ENCODE data around the gene LRFN2. TPM values are rescaled to one million over a fixed set of nuclear protein-coding genes. Genes with fewer than 3 reads are reported as not detected.

Gene LRFN2
- total RNA-seq, 1 donor from 2014 or later = not detected

DNA sequence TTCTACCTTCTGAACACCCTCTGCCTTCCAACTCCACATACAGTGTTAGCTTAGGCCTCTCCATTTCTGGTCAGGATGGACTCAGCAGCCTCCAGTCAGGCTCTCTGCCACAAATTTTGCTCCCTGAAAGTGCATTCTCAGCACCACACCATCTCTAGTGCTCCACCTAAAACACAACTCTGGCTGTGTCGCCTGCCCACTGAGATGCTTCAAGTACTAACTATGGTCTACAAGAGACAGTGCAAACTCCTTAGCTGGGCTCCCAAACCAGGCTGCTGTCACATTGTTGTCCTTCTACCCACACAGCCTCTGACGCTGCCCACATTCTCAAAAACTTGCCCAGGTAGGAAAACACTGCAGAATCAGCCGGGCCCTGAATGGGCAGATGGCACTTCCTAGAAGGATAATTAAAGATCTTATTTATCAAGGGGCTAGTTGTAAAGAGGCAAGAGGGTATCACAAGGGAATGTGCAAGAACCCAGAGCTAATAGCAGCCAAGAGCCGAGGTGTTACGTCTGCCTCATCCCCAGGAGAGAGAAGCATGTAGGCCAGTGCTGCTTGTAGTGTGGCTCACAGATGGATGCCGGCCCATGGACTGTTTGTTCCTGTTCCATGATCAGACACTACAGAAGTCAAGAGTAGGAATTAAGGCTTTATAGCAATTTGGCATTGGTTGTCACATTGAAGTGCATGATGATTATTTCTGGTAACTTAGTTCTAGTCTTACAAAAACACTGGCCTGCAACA lies 189.7 kb downstream of the LRFN2 start:
- no peak for DNase-seq
- intact Hi-C loops (cut with DNase I) = no loop called here

DNA sequence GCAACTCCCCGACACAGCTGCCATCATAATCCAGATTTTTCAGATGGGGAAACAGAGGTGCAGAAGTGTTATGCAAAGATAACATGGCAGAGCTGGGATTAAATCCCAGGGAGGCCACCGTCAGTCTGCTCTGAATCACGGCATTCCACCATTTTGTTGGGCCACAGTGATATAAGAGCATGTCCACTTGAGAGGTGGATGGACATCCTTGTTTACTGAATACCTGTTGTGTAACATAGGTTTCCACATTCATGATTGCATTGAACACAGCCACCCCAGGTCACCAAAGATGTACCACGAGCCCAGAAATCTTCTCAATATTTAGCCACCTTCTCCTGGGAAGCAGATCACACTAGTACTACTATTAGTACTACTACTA lies 191.5 kb downstream of the LRFN2 start:
- ATAC-seq (ENCODE audit: poor library complexity) = no peak
- intact Hi-C loops (cut with DNase I) = no loop called here
- DNase-seq = no peak

More for the DNA sequence above, 189.7 kb downstream of the LRFN2 start:
- no peak for ATAC-seq (ENCODE audit: poor library complexity)

DNA sequence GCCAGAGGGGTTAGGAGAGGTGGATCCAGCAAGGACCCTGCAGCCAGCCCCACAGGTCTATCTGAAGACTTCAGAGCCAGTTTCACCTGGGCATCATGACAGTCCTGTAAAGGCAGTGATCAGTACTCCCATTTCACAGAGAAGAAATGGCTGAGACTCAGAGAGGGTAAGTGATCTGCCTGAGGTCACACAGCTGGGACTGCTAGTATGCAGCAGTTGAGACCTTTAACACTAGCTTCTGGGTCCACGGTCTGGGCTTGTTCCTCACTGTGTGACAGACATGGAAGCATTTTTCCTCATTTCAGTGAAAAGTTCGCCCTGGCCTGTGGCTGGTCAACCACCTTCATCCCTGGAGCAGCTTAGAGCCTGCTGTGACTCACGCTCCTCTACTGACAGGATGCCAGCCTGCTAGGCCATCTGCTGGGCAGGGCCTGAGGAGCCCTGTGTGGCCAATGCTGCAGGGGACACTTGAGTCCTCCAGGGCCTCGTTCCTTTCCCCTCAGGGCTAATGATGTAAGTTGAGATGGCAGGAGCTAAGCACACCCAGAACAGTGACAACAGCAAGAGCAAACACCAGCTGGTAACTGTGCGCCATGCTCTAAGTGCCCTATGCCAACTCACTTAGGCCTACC lies 192.0 kb downstream of the LRFN2 start:
- DNase-seq (no peak), ATAC-seq (ENCODE audit: poor library complexity) (no peak)
- intact Hi-C loops (cut with DNase I) = no loop called here

DNA sequence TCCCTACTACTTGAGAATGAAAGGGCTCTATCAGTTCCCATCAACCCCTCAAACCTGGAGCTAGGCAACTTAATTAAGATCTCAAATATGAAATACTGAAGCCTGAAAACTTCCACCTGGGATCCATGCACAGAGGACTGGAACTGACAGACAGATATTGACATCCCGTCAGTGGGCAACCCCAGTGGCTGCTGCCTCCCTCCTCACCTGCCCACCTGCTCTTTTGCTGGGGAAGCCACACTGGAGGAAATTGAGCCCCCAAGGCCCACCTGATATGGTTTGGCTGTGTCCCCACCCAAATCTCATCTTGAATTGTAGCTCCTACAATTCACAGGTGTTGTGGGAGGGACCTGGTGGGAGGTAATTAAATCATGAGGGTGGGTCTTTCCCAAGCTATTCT lies 192.8 kb downstream of the LRFN2 start:
- no peak for ATAC-seq (ENCODE audit: poor library complexity)
- DNase-seq = no peak

DNA sequence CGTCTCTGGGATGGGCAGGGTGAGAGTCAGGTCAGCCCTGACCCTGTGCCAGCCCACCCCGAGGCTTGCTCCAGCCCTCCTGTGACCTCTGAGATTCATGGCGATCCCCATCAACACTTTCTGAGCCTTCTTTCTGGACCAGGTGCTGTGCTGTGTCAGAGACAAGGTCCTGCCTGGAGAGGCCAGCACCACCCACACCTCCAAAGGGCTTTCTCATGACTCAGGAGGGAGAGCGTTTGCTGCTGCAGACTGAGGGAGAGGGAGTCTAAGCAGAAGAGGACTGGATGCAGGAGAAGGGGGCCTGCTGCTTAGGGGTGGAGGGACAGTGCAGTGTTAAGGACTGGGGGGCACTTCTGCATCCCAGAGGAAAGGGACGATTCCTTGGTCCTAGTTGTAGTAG lies 193.5 kb downstream of the LRFN2 start:
- DNase-seq (no peak), ATAC-seq (ENCODE audit: poor library complexity) (no peak)
- intact Hi-C loops (cut with DNase I) = no loop called here

More for the DNA sequence above, 192.8 kb downstream of the LRFN2 start:
- intact Hi-C loops (cut with DNase I) = no loop called here

DNA sequence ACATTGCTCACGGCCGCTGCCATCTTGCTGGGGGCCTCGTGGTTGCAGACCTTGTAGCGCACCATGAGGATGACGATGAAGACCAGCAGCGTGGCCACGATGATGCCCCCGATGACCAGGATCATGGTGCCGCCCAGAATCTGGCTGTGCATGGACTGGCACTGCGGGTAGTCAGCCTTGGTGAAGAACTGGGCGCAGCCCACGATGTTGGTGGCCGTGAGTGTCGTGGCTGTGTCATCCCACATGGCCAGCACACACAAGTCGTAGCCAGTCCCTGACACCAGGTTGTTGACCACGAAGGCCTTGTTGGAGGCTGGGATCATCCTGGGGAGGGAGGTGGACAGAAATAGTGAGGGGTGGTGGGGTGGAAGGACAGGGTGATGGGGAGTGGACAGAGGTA lies 194.6 kb downstream of the LRFN2 start:
- DNase-seq (no peak), ATAC-seq (ENCODE audit: poor library complexity) (no peak)
- intact Hi-C loops (cut with DNase I) = no loop called here

DNA sequence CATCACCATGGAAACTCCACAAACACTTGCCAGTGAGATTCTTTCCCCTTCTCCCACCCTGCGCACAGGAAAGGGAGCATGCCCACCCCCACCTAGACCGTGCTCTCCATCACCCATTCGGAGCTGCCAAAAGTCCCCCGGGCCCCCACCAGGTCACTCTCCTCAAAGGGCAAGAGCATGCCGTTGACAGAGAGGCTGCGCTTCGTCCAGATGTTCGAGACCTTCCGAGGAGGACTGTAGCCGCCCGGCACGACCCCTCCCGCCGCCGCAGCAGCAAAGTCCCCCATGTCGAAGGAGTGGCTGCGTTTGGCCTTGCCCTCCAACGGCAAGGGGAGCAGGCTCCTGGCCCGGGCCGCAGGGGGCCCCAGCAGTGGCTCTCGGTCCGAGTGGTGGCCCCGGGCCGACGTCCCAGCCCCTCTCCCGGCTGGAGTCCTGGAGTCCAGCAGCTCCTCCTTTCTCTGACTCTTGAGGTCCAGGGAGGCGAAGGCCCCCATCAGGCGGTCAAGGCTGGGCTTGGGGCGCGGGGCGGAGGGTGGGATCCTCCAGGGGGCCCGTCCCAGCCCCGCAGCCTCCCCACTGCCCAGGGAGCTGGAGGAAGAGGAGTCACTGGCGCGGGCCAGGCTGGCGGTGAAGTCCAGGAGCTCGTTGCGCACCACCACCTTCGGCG lies 195.2 kb downstream of the LRFN2 start:
- intact Hi-C loops (cut with DNase I) = no loop called here
- DNase-seq (no peak), ATAC-seq (ENCODE audit: poor library complexity) (no peak)

DNA sequence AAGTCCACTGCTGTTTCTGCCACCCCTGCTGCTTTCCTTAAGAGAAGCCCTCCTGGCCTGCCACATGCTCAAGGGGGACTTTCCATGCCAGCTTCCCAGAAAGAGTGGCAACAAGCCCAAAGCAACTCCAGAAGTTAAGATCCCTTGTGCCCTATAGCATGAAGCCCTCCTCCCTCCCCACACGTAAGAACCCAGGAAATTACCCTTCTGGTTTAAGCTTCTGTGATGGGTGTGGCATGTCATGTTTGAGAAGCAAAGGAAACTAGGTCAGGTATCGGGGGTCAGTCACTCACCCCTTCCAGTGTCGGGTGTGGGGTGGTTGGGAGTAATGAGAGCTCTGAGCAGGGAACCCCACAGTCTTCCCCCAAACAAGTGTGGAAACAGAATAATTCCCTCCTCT lies 196.1 kb downstream of the LRFN2 start:
- intact Hi-C loops (cut with DNase I) = no loop called here
- DNase-seq (no peak), ATAC-seq (ENCODE audit: poor library complexity) (no peak)

DNA sequence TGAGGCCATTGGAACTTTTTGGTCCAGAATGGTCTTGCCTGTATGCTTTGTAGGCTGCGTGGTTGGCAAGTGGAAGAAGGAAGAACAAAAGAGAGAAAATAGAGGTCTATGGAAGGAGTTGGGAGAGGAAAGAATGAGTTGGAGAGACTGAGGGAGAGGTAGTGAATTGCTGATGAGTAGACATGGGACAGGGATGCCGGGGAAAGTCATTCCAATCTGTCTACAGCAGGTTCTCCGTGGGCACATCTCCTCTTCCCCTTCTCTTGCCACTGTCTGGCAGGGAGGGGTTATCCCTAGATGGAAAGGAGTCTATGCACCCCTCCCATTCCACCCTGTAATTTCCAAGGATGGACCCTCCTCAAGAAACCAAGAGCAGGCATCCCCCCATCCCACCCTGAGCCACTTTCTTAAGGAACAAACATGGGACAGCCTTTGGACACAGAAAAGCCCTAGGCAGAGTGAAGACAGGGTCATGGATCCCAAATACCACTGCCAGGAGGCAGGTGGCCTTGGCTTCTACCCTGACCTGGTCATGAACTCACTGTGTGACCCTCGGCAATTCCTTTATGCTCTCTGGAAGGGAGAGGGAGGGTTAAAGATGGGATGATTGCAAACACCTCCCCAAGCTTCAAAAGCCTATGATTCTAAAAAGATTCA lies 196.9 kb downstream of the LRFN2 start:
- DNase-seq = no peak
- no peak for ATAC-seq (ENCODE audit: poor library complexity)
- intact Hi-C loops (cut with DNase I) = no loop called here

DNA sequence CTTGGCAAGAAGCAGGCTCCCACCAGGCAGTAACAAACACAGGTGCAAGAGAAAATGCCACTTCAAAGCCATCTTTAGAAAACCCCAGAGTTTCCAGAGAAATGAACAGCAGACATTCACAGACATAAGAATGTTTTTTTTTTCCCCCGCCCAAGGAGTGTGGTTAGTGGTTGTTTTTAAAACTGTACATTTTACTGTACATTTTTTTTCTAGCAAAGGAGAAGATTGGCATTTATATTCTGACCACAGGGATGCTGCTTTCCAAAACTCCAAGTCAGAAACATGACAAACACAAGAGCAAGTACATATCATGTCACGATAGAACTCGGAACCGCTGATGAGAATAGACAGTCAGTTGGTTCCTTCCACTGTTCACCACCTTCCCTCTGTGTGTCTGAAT lies 197.9 kb downstream of the LRFN2 start:
- DNase-seq = no peak
- intact Hi-C loops (cut with DNase I) = no loop called here
- no peak for ATAC-seq (ENCODE audit: poor library complexity)

DNA sequence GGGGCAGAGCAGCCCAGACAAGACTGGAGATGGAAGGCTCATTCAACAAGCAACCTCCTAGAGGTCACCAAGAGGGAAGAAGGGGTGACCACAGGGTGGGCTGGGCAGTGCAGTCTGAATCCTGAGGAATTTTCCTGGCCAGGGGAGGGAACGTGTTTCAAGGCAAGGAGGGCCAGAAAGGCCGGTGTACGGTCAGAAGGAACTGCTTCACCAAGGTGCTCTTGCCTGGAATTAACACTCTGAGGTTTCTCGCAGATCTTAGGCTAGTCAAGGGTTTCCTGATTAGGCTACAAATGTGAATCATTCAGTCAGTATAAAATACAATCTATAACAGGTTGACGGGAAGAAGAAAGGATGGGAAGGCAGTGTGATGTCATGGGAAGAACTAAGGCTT lies 199.3 kb downstream of the LRFN2 start:
- intact Hi-C loops (cut with DNase I) = no loop called here
- DNase-seq (no peak), ATAC-seq (ENCODE audit: poor library complexity) (no peak)

DNA sequence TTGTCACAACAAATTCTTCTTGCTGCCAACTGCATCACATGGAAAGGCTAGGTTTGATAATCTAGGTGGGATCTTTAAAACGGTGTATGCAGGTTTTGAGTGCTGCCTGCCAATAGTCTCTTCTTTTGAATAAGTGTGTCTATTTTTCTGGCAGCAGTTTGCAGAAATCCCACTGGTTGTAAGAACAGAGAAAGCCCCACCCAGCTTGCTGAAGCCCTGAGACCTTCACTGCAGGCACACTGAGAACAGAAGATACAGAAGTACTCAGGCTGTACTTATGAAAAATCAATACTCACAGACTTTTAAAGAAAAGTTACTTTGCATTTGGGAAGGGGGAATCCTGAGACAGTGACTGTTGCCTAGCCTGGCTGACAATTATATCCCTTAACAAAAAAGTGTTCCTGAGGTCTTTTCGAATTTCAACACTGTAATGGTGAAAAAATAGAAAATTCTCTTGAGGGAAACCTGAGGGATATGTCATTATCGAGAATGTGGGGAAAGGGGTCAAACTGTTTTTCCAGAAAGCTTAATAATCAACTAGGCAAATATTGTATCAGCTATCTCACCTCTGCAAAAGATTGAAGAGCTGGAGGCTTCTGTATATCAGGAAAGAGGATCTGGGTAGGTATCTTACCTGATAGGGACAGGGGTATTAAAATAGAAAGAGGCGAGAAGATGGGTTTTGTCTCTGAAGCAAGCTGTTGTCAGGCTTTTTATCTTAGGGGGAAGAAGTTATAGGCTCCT lies 199.9 kb downstream of the LRFN2 start:
- DNase-seq (no peak), ATAC-seq (ENCODE audit: poor library complexity) (no peak)
- intact Hi-C loops (cut with DNase I) = no loop called here

DNA sequence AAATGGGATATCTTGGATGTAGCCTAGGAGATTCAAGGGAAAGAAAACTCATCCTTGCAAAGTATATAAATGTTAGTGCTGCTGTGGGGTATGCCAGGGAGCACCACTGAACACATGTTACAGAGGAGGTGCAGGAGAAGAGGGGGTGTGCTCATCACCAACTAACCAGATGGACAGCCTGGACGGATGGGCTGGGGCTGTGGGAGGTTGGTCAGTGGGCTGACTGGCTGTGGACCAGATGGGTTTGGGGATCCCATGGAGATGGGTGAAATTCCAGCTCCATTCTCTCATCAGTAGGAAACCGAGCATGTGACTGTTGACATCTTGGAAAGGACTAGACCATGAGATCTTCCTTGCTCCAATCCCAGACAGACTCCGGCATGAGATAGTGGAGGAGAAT lies 201.0 kb downstream of the LRFN2 start:
- intact Hi-C loops (cut with DNase I) = no loop called here
- no peak for DNase-seq
- no peak for ATAC-seq (ENCODE audit: poor library complexity)

DNA sequence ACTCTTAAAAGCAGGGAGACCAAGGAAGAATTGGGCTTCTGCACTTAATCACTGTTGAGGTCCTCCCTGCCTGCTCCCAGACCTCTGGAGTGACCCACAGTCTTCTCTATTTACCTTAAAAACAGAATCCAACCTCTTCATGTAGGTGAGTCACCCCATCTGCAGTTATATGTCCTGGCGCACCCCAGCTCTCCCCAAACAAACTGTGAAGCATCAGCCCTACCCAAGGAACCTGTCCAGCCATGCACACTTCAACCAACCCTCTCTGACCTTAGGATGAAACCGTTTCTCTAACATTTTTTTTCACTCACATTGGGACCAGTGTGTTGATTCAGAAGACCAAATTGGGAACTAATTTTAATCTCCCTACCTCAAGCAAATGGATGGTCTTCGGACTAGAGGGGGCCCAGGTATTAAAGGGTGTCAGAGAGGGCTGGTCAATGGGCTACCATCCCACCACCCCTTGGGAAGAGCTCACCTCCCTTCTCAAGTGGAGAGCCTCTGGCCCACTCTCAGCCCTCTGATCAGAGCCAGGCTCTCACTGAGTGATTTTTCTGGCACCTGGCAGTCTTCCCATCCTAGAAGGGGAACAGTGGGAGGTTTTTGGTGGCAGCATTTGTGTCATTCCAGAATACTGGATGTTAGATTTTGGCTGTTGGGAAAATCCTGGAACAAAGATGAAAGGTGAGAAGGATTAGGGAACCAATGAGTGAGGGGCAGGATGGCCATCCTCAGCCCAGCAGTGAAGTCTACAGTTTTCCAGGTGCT lies 203.6 kb downstream of the LRFN2 start:
- no peak for ATAC-seq (ENCODE audit: poor library complexity)
- no peak for DNase-seq
- intact Hi-C loops (cut with DNase I) = no loop called here

DNA sequence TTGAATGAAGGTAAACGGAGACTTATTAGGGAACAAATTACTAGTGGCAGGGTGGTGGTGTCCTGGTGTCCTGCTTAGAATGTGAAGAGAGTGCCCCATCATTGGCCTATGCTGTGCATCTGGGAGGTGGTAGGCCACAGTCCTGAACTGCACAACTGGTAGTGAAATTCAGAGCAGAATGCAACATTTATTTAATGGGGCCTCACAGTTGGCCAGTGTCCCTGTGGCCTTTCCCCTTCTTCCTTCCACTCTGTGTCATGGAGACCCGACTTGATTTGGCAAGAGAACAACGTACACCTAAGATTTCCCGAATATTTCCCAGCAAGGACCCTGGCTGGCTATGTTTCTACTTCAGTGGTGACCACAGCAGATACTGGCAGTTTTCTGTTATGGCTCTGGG lies 206.9 kb downstream of the LRFN2 start:
- intact Hi-C loops (cut with DNase I) = no loop called here
- ATAC-seq (ENCODE audit: poor library complexity) (no peak), DNase-seq (no peak)

DNA sequence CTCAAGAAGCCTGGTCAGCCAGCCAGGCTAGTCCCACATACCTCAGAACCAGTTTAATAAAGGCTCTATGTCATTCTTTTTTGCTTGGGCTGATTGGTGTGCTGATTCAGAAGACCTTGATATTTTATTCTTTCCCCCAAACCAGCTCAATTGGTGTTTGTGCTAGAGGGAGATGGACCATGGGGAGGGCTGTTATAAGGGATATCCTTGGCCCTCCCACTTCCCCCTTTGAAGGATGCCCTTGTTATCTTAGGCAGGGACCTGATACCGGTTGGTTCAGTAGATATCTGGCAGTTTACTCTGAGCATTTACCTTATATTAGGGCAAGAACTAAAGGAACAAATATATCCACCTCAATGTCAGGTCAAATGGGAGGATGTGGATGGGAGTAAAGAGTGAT lies 207.4 kb downstream of the LRFN2 start:
- DNase-seq (no peak), ATAC-seq (ENCODE audit: poor library complexity) (no peak)
- intact Hi-C loops (cut with DNase I) = no loop called here

DNA sequence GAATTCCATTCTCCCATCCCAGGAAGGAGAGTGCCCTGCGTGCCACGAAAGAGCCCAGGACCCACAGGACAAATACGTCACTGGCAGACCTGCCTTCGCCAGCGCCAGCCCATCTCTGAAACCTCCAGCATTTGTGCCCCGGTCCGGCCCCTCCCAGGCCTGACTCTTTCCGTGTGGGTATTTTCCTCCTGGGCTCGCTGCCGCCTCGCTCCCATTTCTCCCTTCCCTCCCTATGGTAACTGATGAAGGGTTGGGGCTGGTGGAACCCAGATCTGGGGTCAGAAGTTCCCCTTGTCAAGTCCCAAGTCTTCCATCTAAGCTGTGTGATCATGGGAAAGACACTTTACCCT lies 208.5 kb downstream of the LRFN2 start:
- ATAC-seq (ENCODE audit: poor library complexity) (no peak), DNase-seq (no peak)
- intact Hi-C loops (cut with DNase I) = no loop called here

DNA sequence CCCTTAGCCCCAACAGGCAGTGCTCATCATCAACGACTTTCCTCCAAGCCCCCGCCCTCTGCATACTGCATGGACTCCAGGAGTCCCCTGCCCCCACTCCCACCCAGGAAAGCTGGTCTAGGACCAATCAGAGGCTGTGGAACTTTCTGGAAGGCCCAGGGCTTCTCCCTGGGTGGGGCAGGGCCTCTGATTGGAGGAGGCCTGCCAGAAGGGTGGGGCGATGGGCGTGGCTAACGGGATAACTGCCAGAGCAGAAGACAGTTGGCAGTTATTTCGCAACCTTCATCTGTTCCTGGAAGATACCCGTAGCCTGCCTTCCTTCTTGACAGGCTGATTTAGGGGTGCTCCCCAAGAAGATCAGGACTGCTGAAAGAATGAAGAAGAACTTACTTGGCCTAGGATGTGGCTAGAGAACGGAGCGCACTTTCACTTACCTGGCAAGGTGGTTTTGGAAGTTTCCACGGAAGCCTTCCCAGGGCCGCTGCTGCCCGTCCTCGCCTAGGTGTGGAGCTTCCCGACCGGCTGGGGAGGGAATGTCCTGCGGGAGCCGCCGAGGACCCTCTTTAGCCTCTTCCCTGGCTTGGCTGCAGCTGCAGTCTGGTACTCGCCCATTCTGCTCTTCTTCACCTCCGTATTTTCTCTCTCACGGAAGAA lies 209.0 kb downstream of the LRFN2 start:
- ATAC-seq (ENCODE audit: poor library complexity) = no peak
- DNase-seq = no peak
- intact Hi-C loops (cut with DNase I) = no loop called here
